ENCODE measurements around the gene CNIH2.
A peak's percentile ranks its signal among the peaks of the same experiment; 100 is the strongest.
"Not testable (repeated sequence)": the region's sequence is repeated elsewhere in the genome, so short reads cannot be mapped to it uniquely, and the experiment has no call there.

CNIH2 gene

GRCh38 chr11:66292543-66293332 is 14.8 kb downstream of the CNIH2 start:
- no peak for DNase-seq

- DNase-seq: no peak
Measured at GRCh38 chr11:66293352-66293751, 15.4 kb downstream of the CNIH2 start.

GRCh38 chr11:66293777-66294625 is 16.0 kb downstream of the CNIH2 start:
- no peak for DNase-seq

DNA sequence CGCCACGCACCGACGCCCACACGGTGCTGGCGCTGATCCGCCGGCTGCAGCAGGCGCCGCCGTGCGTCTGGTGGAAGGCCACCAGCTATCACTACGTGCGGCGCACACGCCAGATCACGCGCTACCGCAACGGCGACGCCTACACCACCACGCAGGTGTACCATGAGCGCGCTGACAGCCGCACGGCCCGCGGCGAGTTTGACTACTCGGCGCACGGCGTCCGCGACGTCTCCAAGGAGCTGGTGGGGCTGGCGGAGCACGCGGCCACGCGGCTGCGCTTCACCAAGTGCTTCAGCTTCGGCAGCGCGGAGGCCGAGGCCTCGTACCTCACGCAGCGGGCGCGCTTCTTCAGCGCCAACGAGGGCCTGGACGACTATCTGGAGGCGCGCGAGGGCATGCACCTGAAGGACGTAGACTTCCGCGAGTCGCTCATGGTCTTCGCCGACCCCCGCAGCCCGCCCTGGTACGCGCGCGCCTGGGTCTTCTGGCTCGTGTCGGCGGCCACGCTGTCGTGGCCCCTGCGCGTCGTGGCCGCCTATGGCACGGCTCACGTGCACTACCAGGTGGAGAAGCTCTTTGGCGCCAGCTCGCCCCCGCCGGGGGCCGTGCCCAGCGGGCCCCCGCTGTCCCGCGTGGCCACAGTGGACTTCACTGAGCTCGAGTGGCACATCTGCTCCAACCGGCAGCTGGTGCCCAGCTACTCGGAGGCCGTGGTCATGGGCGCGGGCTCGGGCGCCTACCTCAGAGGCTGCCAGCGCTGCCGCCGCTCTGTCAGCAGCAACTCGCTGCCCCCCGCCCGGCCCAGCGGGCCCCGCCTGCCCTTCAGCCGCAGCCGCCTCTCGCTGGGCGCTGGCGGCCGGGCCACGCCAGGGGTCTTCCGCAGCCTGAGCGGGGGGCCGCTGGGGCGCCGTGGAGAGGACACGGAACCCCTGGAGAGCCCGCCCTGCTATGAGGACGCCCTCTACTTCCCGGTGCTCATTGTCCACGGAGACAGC is 16.9 kb downstream of the CNIH2 start:
- no peak for DNase-seq

DNA sequence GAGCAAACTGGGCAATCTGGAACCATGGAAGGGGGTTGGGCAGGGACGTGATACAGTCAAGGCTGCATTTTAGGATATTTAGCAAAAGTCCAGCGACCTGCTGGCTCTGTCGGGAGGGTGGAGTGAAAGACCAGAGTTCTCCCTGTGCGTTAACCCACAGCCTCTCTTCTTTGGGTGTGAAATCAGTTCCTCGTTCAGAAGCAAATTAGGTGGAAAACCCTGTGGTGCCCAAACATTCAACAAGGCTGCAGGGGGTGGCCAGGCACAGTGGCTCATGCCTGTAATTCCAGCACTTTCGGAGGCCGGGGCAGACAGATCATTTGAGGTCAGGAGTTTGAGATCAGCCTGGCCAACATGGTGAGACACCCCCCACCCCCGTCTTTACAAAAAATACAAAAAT is 19.6 kb downstream of the CNIH2 start:
- no peak for DNase-seq

DNA sequence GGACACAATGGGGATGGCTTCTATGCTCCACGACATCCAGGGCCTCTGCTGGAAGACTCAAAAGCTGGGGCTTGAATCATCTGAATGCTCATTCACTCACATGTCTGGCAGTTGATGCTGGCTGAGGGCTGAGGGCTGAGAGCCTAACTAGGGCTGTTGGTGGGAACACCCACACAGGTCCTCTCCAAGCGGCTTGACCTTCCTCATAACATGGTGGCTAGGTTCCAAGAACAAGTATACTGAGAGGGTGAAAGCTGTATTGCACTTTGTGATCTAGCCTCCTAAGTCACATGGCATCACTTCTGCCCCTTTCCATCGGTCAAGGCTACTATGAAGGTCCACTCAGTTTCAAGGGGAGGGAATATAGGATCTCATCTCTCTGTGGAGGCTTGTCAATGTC is 21.2 kb downstream of the CNIH2 start:
- no peak for DNase-seq

DNA sequence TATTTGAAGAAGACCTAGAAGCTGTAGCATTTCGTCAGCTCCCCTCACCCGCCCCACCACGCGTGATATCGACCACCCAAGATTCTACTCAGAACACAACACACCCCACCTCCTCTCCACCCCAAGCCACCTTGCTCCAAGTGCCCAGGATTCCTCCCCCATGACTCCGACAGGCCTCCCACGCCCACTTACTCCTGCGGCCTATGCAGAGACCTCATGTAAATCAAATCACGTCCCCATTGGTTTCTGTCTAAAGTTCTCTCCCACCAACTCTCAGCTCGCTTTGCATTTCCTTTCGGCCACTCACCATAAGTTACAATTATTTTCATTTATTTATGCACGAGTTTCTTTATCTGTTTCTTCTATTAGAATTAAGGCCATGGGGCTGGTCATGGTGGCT is 24.7 kb downstream of the CNIH2 start:
- no peak for DNase-seq

DNA sequence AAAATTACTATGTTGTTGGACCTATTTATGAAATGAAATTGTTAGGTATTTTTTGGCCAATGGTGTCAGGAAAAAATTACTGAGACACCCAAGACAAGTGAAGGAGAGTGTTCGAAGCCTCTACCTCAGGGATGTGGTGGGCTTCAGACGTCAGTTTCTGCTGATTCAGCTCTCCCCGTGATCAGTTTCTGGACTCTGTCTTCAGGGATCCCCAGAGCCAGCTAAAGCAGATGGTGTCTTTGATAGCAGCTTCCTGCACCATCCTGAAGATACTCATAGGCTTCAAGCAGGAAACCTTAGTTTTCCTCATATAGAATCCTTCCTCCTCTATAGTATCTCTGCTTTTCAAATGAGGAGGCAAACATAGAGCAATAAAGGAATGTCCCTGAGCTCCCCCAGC is 31.5 kb downstream of the CNIH2 start:
- no peak for DNase-seq

DNA sequence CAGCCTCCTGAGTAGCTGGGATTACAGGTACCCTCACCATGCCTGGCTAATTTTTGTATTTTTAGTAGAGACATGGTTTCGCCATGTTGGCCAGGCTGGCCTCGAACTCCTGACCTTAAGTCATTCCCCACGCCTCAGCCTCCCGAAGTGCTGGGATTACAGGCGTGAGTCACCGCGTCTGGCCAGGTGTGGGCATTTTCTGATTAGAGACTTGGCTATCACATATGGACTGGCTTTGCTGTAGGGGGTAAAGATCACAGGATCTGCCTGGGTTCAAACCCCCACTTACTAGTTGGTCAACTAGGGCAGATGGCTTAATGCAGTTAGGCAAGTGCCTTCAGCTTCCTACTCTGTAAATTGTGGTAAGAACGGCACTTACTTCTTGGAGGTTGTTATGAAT is 32.3 kb downstream of the CNIH2 start:
- no peak for DNase-seq

DNA sequence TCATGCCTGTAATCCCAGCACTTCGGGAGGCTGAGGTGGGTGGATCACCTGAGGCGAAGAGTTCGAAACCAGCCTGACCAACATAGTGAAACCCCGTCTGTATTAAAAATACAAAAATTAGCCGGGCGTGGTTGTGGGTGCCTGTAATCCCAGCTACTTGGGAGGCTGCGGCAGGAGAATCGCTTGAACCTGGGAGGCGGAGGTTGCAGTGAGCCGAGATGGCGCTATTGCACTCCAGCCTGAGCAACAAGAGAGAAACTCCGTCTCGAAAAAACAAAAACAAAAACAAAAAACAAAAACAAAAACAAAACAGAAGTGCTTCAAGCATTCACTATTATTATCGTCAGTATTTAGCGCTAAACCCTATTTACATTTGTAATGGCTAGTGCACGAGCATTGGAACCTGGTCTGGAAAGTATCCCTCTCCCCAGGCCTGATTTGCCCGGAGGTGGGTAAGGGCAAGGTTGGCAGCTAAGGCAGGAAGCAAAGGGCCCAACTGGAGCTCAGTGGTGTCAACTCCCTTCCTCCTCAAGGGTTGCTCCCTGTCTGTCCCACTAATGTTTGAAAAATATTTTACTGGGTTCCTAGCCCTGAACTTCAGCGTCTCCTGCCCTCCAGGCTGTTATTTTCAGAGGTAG is 32.9 kb downstream of the CNIH2 start:
- not testable (repeated sequence) for DNase-seq

GRCh38 chr11:66311470-66311964 is 33.5 kb downstream of the CNIH2 start:
- no peak for DNase-seq

GRCh38 chr11:66311965-66312548 is 34.1 kb downstream of the CNIH2 start:
- peak; percentile 98 for DNase-seq

DNA sequence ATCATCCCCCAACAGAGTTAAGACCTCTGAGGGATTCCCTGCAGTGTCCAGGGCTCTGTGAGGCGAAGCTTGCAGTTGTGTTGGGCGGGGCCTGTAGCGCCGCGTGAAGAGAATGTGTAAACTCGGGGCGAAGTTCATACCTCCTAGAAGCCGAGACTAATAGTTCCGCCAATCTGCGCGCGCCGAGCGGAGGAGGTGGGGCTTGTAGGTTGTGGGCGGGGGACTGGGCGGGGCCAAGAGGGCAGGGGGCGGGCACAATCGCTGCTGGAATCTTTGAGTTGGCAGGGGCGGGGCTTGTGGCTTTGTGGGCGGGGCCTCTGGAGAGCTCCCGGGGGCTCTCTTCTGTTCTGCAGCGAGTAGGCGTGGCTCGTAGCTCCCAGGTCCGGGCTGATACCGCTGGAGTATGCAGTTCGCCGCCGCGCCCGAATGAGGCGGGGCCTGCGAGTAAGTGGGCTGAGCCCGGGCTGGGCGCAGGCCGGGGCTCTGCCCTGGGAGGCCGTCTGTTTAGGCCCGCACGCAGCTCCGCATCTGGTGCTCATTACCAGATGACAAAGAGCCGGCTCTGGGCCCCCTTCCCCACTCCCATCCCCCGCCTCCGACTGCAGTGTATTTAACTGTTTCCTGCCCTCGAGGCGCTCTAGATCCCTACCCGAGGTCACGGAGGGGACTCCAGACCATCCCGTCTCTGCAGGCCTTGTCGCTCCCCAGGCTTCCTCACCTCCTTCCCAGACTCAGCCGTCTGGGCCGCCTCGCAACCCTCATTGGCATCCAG is 34.8 kb downstream of the CNIH2 start:
- DNase-seq: peak; percentile 100

- no peak for DNase-seq
Measured at GRCh38 chr11:66313321-66314185, 35.6 kb downstream of the CNIH2 start.

- no peak for DNase-seq
Measured at GRCh38 chr11:66314186-66314501, 36.2 kb downstream of the CNIH2 start.

GRCh38 chr11:66314561-66315497 is 36.9 kb downstream of the CNIH2 start:
- DNase-seq: no peak

- DNase-seq: no peak
Measured at GRCh38 chr11:66315498-66315885, 37.5 kb downstream of the CNIH2 start.

DNA sequence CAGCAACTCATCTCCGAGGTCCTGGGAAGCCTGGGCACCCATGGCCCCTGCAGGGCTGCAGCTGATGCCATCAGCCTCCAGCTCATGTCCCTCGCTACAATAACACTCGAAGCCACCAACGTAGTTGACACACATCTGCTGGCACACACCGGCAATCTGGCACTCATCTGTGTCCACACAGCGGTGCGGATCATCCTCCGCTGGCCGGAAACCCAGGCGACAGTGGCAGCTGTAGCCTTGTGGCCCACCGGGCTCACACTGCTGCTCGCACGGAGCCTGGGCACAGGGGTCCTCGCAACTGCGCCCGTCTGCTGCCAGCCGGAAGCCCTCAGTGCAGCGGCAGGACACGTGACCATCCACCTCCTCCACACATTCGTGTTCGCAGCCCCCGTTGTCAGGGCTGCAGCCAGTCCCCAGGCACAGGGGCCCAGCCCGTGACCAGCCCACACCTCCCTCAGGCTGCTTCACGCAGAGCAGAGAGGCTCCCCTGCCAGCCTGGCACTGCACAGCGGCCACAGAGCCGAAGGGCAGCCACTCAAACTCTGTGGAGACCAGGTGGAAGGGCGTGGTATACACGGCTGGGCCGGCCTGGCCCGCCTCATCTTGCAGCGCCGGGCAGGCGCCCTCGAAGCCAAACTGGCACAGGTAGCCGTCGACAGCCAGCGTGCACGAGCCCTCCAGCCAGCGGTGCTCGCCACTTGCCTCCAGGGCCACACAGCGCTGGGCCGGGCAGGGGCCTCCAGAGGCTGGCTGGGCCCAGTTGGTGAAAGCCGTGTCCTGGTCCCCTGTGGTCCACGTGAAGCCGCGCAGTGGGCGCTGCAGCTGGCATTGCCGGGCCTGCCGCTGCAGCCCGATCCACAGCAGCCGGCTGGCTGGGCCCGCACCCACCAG is 38.2 kb downstream of the CNIH2 start:
- DNase-seq: no peak
